IPS-11a (cell line): ENCODE results near the gene AADAC.
"Not testable (repeated sequence)": the region's sequence is repeated elsewhere in the genome, so short reads cannot be mapped to it uniquely, and the experiment has no call there.

Source experiments
- H3K4me3 ChIP-seq: one replicate; pipeline ENCODE4 v1.5.1; 2013; ENCODE audit warnings: low read depth, low read length, control low read depth

The AADAC gene

GRCh38 chr3:151813799-151814198 is at the start of gene AADAC:
TSS of gene AADAC (plus strand) at chr3:151814116. CDS start at chr3:151814163, 47 bp downstream.
- no peak within 1 kb of the TSS for H3K4me3 ChIP-seq

GRCh38 chr3:151764699-151765098 is 49.2 kb upstream of the AADAC start:
- not testable (repeated sequence) for H3K4me3 ChIP-seq

- no peak overlapping the region for H3K4me3 ChIP-seq
Observed at GRCh38 chr3:151765685-151766084, 48.2 kb upstream of the AADAC start.

GRCh38 chr3:151766454-151766853 is 47.5 kb upstream of the AADAC start:
- H3K4me3 ChIP-seq, result no peak overlapping the region

GRCh38 chr3:151768393-151768930 is 45.5 kb upstream of the AADAC start:
- H3K4me3 ChIP-seq, result no peak overlapping the region

- H3K4me3 ChIP-seq, result no peak overlapping the region
Observed at GRCh38 chr3:151769175-151769574, 44.7 kb upstream of the AADAC start.

- no peak overlapping the region for H3K4me3 ChIP-seq
Observed at GRCh38 chr3:151770956-151771355, 43.0 kb upstream of the AADAC start.

GRCh38 chr3:151772825-151773480 is 41.0 kb upstream of the AADAC start:
- H3K4me3 ChIP-seq, result no peak overlapping the region

- no peak overlapping the region for H3K4me3 ChIP-seq
Observed at GRCh38 chr3:151774235-151774634, 39.7 kb upstream of the AADAC start.

- no peak overlapping the region for H3K4me3 ChIP-seq
Observed at GRCh38 chr3:151774910-151775309, 39.0 kb upstream of the AADAC start.

GRCh38 chr3:151775314-151776258 is 38.3 kb upstream of the AADAC start:
- H3K4me3 ChIP-seq, result no peak overlapping the region

- no peak overlapping the region for H3K4me3 ChIP-seq
Observed at GRCh38 chr3:151776259-151776740, 37.6 kb upstream of the AADAC start.

- H3K4me3 ChIP-seq, result no peak overlapping the region
Observed at GRCh38 chr3:151777880-151778279, 36.0 kb upstream of the AADAC start.

GRCh38 chr3:151787626-151788025 is 26.3 kb upstream of the AADAC start:
- no peak overlapping the region for H3K4me3 ChIP-seq

- no peak overlapping the region for H3K4me3 ChIP-seq
Observed at GRCh38 chr3:151788401-151788800, 25.5 kb upstream of the AADAC start.

- no peak overlapping the region for H3K4me3 ChIP-seq
Observed at GRCh38 chr3:151789853-151790463, 24.0 kb upstream of the AADAC start.

- not testable (repeated sequence) for H3K4me3 ChIP-seq
Observed at GRCh38 chr3:151790763-151791162, 23.2 kb upstream of the AADAC start.

- no peak overlapping the region for H3K4me3 ChIP-seq
Observed at GRCh38 chr3:151792411-151792810, 21.5 kb upstream of the AADAC start.

GRCh38 chr3:151793636-151794035 is 20.3 kb upstream of the AADAC start:
- no peak overlapping the region for H3K4me3 ChIP-seq

- H3K4me3 ChIP-seq, result no peak overlapping the region
Observed at GRCh38 chr3:151794080-151794479, 19.8 kb upstream of the AADAC start.

GRCh38 chr3:151795276-151795675 is 18.6 kb upstream of the AADAC start:
- H3K4me3 ChIP-seq, result no peak overlapping the region
